Right lung (tissue), 5 donors: ENCODE results near the gene GALNT10. TPM values are rescaled to one million over a fixed set of nuclear protein-coding genes. Genes with fewer than 3 reads are reported as not detected.

ENCODE experiments used
- DNase-seq, 2 donors: peaks; one replicate each; pipeline ENCODE4 v3.0.0-alpha.2; 2013
- polyA plus RNA-seq, 5 donors: library from polyadenylated mRNA; unstranded; fragments of 120-200 nt; gene quantifications; one replicate each; pipeline versions ENCODE4 v1.2.1 to v1.2.3, GENCODE V29; 2013; ENCODE audit warnings: inconsistent platforms in 1 of 5, low replicate concordance in 1 of 5; ENCODE audit not compliant: insufficient read length in 5 of 5, insufficient read depth in 1 of 5

GALNT10 gene
- polyA plus RNA-seq, 5 donors, result 17.0 to 27.0 (median 23.5) TPM

DNA sequence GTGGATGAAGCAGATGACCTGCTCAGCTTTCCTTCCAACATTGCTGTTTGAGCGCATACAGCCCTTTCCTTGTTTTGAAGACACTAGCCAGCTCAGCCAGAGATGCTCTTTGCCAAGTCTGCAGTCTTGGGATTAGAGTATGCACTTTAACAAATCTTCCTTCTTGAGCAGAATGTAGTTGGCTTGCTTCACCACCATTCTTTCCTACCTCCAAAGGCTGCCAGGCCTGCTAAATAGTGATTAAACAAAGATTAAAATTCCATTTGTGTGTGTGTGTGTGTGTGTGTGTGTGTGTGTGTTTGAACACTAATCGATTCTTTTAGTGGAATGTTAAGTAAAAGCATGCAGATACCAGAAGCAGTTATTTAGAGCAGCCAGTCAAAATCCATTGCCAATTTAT, 97.6 kb downstream of the GALNT10 start:
- peak in 1 of 2 donors; percentile 32 for DNase-seq

DNA sequence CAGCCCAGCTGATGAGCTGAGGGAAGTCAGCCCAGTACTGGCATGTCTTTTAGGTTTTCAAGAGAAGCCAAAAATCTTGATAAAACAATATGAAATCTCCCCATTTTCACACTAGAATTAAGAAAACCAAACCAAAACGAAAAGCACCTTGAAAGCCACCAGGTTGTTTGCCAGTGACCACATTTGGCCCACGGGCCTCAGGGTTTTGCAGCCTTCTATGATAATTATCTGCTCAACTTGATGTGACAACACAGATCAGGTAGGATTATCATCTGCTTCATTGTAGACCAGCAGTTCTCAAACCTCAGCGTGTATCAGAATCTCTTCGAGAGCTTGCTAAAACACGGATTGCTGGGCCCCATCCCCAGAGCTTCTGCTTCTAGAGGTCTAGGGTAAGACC, 101.4 kb downstream of the GALNT10 start:
- DNase-seq, result no peak

DNA sequence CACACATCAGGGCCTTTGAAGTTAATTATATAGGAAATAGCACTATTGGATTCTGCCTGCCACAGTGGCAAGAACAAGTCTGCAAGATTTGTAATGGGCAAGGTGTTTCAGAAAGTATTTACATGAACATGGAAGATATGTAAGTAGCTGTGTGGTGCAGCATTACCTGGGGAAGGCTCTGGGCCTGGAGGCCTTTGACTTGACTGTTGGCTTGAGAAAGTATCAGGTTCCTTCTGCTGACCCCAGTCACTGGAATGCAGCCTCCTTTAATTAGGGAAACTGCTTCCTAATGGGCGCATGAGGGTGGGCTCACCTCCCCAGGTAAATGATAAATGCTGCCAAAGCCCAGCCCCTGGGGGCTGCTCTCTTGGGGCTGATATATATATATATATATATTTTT, 102.7 kb downstream of the GALNT10 start:
- DNase-seq, result no peak

DNA sequence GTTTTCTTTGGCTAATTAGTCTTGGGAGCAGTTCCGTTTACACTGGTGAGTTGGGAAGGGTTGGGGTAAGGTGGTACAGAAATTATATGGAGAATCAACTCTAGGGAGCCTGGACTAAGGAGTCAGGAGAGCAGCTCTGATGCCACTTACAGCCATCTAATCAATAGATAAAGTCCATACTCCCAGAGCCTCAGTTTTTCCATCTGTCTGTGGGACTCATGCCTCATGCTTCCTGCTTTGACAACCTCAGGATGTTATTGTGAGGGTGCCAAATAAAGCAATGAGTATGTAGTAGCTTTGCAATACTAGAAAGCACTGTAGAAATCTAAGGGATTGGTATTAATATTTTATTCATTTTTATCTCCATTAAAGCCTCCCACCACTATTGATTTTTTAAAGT, 105.0 kb downstream of the GALNT10 start:
- no peak for DNase-seq

DNA sequence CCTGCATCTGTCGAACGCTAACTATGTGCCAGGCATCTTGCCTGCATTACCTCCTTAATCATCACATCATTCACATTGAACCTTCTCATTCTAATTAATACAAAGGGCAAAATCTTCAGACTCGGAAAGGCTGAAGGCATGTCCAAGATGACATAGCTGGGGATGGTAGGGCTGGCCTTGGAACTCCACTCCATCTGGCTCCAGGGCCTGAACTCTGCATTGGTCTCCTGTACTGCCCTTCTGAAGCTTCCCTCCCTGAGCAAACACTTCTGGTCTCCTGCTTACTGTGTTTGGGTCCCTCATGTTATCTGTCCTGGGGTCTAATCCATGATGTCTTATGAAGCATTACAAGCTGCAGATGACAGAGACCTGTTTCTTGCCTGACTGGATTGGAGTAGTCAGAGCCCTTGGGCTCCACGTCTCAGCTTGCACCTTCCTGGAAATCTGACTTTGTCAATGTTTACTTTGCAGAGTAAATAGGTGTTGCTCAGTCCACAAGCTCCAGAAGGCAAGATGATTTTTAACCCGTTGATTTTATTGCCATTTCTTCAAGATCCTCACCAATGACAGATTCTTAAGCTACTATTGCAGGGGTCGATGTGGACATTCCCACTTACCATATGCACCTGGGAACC, 106.1 kb downstream of the GALNT10 start:
- DNase-seq, result no peak

DNA sequence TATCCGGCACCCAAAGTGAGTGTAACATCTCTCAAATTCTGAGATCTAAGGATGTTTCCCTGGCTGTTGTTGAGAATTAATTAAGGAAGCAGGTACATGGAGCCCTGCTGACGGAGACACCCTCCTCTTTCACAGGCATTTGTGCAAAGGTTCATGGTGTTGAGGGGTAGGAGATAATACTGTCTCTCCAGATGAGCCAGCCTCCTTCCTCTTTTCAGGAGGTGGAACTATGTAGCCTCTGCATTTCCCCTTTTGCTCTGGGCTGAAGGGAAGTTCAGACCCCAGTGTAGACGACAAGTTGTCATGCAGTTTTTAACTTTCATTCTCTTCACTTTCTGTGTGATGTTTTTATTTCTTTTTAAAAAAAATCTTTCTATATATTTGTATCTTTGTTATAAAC, 107.5 kb downstream of the GALNT10 start:
- DNase-seq, result no peak

DNA sequence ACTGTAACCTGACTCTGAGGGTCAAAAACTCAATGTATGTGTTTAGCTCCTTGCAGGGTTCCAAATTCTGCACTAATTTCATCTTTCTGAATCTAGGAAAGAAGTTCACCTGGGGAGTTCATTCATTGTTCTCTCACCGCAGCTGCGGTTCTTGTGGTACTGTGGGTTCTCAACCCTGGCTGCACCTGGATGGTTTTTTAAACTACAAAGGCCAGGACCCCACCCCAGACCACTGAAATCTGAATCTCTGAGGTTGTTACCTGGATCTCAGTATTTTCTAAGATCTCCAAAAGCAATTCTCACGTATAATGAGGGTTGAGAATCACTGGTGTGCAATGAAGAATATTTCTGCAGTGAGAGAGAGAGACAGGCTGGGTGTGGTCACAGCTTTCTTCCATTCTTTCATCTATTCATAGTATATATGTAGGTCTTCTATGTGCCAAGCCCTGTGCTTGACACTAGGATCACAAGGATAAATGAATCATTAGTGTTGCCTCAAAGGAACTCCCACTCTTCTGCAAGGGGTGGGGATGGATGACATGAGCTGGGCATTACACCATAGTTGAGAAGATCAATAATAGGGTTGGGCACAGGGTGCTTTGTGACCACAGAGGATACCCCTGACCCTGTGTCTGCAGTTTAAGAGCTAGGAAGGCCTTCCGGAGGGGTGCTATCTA, 109.8 kb downstream of the GALNT10 start:
- DNase-seq, result no peak

DNA sequence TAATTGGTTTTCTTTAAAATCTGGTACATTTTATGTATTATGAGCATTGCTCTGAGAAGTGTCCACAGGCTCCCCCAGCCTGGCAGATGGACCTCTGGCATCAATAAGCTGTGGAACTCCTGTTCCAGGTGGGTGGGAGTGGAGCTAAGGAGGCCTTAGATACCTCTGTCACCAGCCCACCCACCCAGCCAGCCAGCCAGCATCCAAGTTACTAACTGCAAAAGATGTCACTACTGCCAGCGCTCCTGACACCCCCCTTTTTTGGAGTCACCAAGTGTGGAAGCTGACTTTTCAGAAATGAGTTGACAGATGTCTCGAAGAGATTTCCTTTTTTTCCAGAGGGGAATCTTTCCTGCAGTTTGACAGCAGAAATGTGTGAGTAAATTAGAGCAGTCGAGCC, 111.2 kb downstream of the GALNT10 start:
- DNase-seq, result no peak

DNA sequence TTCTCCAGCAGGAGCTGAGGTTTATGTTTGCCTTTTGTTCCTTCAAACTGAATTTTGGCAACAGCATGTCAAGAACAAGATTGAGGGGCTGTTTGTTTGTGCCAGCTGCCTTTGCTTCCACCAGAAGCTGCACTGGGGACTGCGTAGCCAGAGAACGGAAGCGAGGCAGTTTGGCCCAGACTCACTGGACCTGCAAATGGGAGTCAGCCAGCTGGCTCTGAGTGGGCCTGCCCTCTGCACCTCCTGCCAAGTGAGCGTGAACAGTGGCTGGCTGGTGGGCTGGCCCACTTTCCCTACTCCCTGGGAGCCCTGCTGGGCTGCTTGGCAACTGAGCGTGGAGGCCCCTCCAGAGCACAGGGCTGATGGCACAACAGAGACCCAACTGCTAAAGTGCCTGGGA, 111.6 kb downstream of the GALNT10 start:
- peak; percentile 47 to 63 for DNase-seq

DNA sequence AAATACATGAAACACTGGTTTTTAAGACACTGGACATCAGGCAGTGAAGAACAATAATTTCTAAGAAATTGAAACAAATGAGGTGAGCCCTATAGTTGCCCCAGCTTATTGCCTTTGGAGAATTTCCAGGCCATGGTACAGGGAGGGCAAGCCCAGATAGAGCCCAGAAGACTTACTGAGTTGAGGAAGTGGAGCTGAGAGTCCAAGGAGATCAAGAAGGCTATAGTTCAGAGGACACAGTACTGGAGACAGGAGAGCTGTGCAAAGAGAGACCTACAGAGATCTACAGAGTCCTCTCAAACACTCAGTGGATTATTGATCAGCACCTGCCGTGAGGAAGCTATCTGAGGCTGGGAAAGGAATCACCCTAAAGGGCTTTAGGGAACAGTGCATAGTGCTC, 112.6 kb downstream of the GALNT10 start:
- no peak for DNase-seq

DNA sequence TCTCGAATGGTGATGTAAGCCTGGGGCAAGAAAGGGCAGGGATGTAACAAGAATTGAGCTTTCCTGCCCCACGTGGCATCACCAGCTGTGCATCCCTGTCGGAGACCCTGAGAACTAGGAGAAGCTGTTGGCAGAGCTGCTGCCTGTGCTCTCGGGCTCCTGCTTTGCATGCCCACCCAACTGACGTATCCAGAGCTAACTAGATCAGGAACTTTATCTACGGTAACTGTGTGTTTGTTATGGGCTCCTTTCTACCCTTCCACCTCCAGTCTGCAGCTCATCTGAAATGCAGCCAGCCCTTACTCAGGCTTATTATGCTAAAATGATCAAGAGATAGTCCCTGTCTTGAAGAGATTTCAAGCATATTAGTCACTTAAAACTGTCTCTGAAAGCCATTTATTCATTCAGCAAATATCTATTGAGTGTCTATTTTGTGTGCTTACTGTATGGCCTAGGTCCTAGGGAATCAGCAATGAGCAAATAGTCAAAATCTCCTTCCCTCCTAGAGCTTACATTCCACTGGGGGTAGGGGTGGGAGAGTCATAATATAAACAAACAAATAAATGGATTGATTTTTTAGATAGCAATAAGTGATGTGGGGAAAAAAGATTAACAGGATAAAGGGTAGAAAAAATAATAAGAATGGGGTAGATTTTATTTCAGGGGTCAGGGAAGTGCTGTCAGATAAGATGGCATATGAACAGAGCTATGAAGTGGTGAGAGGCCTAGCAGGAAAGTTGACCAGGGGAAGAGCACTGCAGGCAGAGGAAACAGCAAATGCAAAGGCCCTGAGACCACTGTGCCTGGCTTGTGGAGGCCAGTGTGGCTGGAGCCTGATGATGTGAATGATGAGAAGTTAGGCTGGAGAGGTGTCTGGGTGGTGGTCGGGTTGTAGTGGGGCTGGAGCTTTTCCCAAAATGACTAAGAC, 118.2 kb downstream of the GALNT10 start:
- no peak for DNase-seq

DNA sequence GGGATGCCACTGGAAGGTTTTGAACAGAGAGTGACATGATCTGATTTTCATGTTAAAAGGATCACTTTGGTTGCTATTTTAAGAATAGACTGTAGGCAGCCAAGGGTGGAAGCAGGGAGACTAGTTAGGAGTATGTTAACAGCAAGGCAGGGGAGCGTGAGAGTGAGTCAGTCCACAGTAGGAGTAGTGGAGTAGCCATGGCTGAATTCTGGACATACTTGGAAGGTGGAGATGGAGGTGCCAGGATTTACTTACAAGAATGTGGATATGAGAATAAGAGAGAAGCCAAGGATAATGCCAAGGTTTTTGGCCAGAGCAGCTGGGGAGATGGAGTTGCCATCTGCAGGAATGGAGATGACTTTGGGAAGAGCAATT, 118.8 kb downstream of the GALNT10 start:
- DNase-seq, result no peak

DNA sequence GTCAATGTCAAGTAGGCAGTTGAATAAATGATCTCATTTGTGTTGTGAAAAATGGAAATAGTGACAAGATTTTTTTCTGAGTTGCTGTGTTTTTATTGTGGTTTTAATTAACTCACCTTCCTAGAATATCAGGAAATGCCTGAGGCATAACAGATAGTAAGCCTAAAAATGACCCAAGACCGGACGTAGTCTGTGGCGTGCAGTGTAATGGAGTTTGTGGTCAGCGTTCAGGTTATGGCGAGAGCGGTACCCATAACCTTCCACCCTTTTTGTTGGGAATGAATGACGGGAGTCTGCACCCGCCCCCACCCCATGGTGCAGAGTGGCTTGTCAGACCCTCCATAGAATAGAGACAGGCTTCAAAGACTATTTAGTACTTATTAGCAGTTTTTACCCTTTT, 119.3 kb downstream of the GALNT10 start:
- no peak for DNase-seq

DNA sequence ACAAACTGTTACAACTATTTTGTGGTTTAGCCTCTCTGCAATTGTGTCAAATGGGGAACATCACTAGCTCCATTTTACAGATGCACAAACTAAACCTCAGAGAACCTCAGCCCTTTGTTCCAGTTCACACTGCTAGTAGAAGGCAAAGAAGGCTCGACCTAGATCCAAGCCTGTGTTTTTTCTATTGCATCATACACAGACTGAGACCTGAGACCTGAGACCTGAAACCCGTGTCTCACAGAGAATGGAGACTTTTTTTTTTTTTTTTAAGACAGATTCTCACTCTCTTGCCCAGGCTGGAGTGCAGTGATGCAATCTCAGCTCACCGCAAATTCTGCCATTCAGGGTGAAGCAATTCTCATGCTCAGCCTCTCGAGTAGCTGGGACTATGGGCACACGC, 120.8 kb downstream of the GALNT10 start:
- no peak for DNase-seq

DNA sequence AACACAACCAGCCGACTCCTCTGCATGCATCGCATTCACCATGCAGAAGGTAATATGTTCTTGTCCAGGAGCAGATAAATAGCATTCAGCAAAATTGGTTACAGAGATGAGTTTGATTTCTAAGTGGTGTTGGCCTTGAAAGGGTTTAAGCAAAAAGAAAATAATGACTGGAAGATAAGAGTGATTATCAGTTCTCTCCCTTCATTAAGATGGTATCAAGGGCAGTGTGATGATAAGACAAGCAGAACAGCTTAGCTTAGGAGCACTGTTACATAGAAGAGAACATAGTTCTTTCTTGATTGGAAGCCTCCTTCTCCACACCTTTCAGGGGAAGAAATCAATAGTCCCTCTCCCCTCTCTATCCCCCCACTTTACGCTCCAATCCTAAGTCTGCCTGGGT, 121.5 kb downstream of the GALNT10 start:
- DNase-seq, result no peak

DNA sequence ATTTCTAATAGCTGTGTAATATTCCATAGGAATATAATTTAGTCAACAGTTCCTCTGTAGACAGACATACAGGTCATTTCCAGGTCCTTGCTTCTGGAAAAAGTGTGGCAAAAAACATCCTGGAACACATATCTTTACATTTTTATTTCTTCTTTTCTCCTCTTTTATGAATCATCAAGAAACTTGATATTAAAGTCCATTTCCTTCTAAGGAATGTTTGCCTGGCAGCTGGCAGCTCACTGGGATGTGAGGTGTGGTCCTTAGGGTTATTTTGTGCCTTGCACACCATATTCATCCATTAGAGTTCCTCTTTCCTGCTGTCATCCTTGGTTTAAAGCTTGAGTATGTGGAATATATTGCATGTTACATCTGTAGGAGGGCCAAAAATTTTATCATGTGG, 122.0 kb downstream of the GALNT10 start:
- no peak for DNase-seq

DNA sequence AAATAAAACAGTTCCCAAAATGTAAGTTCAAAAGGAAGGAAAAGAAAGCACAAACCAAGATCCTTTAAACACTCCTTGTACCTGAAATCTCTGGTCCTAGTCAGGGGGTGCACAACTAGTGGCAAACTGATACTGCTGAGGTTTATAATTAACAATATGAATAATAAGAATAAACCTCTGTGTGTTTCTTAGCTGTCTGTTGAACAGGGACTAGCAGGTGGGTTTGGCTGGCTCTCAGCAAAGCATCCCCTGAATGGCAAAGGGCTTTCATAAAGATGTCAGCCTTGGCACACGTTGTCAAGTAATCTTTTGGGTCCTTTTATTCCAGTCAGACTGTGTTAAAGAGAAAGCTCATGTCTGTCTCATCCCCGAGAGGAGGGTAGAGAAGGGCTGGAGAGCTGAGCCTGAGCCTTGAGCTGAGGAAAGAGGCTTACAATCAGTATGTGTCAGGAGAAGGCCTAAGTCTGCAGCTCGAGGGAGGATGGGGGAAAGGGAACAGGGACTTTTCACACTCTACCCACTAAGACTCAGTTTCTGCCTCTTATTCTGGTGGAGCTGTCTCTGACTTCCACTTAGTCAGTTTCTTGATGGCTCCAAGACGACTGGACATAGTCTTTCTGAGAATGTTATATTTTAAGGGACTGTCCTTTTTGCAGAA, 123.0 kb downstream of the GALNT10 start:
- no peak for DNase-seq

DNA sequence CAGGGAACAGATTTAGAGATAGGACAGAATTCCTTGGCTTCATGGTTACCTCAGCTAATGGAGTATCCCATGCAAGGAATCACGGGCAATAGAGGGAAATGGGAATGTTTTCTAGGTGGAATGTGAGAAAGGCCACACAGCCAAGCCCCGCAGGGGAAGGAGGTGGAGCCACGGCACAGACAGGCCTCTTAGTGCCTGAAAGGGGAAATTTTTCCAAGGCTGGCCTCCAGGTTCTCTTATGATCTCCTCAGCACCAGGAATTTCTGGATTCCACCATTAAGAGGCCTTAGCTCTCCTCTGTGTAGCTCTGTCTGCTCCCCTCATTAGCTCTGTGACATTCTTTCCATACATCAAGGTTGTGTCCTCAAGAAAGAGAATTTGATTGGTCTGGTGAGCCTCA, 124.7 kb downstream of the GALNT10 start:
- no peak for DNase-seq

DNA sequence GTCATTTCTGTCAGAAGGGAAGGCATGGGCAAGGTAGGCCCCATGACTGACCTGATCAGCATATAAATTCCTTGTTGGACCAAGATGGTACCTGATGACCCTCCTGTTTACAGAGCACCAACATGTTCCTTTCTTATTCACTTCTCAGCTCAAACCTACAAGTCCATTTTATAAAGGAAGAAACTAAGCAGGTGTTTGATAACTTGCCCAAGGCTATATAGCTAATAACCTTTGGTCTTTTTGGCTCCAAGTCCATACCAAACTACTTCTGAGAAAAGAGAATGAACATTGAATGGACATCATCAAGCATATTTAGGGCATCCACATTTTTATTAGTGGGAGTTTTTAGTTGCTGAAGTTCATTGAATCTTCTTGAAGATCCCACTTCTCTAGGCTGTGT, 125.2 kb downstream of the GALNT10 start:
- DNase-seq, result no peak

DNA sequence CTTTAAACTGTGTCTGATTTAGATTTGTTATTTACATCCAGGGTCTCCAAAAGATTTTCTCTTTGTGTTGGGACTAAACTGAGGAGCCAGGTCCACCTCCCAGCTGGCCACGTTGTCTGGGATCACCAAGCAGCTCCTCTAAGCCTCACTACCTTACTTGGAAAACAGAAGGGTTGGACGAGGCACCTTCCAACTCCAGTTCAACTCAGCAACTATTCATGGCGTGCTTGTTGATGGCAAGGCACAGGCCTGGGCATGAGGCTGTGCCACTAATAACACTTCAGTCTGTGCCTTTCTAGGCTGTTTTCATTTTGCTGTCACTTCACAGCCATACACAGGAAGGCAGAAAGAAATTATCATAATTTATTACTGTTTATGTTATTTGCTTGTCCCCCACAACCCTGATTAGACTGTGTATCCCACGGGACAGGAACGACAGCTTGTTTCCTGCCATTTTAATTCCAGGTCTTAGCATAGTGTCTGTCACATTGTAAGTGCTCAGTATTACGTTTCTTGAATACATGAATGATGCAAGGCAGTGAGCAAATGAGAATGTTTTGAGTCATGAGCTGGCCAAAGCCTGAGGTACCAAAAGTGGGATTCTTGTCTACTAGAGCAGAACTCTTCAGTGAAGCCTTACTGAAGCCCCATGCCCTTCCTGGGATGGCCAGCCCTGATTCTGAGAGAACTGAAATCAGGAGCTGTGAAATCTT, 125.8 kb downstream of the GALNT10 start:
- DNase-seq, result no peak

DNA sequence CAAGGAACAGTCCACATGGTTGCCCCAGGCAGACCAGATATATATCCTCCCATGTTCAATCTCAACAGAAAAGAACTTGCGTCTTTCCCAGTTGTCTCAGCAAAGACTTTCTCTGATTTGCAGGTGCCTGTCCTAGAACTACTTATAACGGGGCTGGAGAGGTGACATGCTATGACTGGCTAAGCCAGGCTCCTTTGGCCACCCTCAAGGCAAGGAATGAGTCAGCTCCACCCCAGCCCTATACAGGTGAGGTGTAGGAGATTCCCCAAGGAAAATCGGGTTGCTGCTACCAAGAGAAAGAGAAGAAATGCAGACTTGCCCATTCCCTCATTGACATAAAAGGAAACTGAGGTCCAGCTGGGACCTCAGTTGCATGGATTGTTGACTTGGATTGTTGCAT, 127.4 kb downstream of the GALNT10 start:
- DNase-seq, result no peak

DNA sequence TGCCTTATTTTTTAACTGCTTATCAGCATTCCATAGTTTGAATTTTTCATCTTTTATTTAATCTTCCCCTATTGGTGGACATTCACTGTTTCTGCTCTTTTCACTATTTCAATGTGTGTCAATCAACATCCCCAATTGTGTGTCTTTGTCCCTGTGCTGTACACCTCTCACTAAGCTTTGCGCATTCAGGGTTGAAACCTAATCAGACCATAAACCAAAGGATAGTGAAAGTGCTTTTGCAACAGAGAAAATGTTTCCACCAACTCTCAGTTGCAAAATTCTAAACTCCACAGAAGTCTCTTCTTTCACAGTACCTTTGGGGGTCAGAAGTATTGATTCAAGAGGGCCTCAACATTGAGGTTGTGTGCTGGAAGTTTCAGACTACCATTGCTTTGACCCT, 128.2 kb downstream of the GALNT10 start:
- no peak for DNase-seq
